SU-DHL-6 (cell line): ENCODE results near the gene NCAM2.

Experiments
- H2AFZ ChIP-seq: fragments of 200-600 bp; sonication (generic); 2 replicates; pipeline ENCODE4 v1.6.1; 2014; ENCODE audit warnings: low read depth, mild to moderate bottlenecking, moderate library complexity, mixed read lengths, antibody characterized with exemption, low read length; ENCODE audit not compliant: severe bottlenecking
- H3F3A ChIP-seq: fragments of 200-600 bp; shearing (Covaris generic); 2 replicates; pipeline ENCODE4 v1.6.0; 2016; ENCODE audit warnings: antibody characterized with exemption, mild to moderate bottlenecking; ENCODE audit not compliant: insufficient read depth
- H3K27ac ChIP-seq: fragments of 200-600 bp; sonication (generic); 2 replicates; pipeline ENCODE4 v1.5.1; 2016; ENCODE audit warnings: low read depth, mild to moderate bottlenecking, low read length, moderate library complexity, mixed read lengths
- H3K27me3 ChIP-seq: fragments of 200-600 bp; sonication (generic), shearing (Covaris generic); 2 replicates; pipeline ENCODE4 v1.6.0; 2014; ENCODE audit warnings: mild to moderate bottlenecking, low read length
- H3K36me3 ChIP-seq: fragments of 200-600 bp; sonication (generic); 2 replicates; pipeline ENCODE4 v1.6.1; 2014; ENCODE audit warnings: mild to moderate bottlenecking, low read length, mixed read lengths
- H3K4me2 ChIP-seq: fragments of 300-600, 200-600 bp; shearing (Covaris generic), sonication (generic); 2 replicates; pipeline ENCODE4 v1.6.0; 2014; ENCODE audit warnings: low read length, low read depth, mild to moderate bottlenecking; ENCODE audit not compliant: poor library complexity, severe bottlenecking
- H3K4me3 ChIP-seq: fragments of 200-600 bp; sonication (generic); 2 replicates; pipeline ENCODE4 v1.5.1; 2014; ENCODE audit warnings: antibody characterized with exemption, low read length, mild to moderate bottlenecking, mixed read lengths; ENCODE audit not compliant: insufficient read depth, poor library complexity, severe bottlenecking
- H3K79me2 ChIP-seq: fragments of 200-600 bp; sonication (generic); 2 replicates; pipeline ENCODE4 v1.6.1; 2014; ENCODE audit warnings: mild to moderate bottlenecking, low read length, moderate library complexity; ENCODE audit not compliant: insufficient read depth
- H3K9ac ChIP-seq: fragments of 200-600 bp; sonication (generic); 2 replicates; pipeline ENCODE4 v1.7.0; 2014; ENCODE audit warnings: mild to moderate bottlenecking, low read length
- H3K9me2 ChIP-seq: fragments of 200-600 bp; sonication (generic); replicated peaks from 2 replicates; pipeline ENCODE4 v1.6.1; 2014; ENCODE audit warnings: low read length; ENCODE audit not compliant: insufficient read depth
- H3K9me3 ChIP-seq: fragments of 200-600 bp; sonication (generic); 2 replicates; pipeline ENCODE4 v1.6.1; 2014; ENCODE audit warnings: low read length, mixed read lengths; ENCODE audit not compliant: insufficient read depth
- H4K20me1 ChIP-seq: fragments of 200-600 bp; sonication (generic); 2 replicates; pipeline ENCODE4 v1.6.1; 2014; ENCODE audit warnings: low read depth, mild to moderate bottlenecking, antibody characterized with exemption, low read length, moderate library complexity, mixed read lengths
- CTCF ChIP-seq: fragments of 200-600 bp; sonication (generic); IDR thresholded peaks from one replicate; pipeline ENCODE4 v1.5.1; 2017; ENCODE audit warnings: antibody characterized with exemption, mild to moderate bottlenecking, low read length, moderate library complexity; ENCODE audit not compliant: insufficient read depth, poor library complexity, severe bottlenecking
- EZH2phosphoT487 ChIP-seq: fragments of 200-600 bp; sonication (generic), shearing (Covaris generic); conservative IDR thresholded peaks from 2 replicates; pipeline ENCODE4 v1.6.1; 2018; ENCODE audit warnings: mild to moderate bottlenecking, antibody characterized with exemption, low read length, moderate library complexity, mixed read lengths

Gene NCAM2

GRCh38 chr21:20997636-20998455 is at the start of gene NCAM2:
Gene NCAM2 (plus strand): TSS chr21:20998409.
- Histone ChIP-seq H3K9me2 (no peaks in the 10 kb centered on the region), H3K27me3 (no peaks in the 10 kb centered on the region), H3K79me2 (no peaks in the 10 kb centered on the region), H3K27ac (no peak within 1 kb of the TSS), H3K9ac (no peak within 1 kb of the TSS), H3F3A (no peaks in the 10 kb centered on the region), H2AFZ (no peak within 1 kb of the TSS), H3K9me3 (no peaks in the 10 kb centered on the region), H4K20me1 (no peaks in the 10 kb centered on the region), H3K36me3 (no peaks in the 10 kb centered on the region), H3K4me2 (no peak within 1 kb of the TSS), H3K4me3 (no peak within 1 kb of the TSS)
- TF ChIP-seq CTCF (no peak), EZH2phosphoT487 (no peak)

GRCh38 chr21:20949884-20950283 is 48.3 kb upstream of the NCAM2 start:
- Histone ChIP-seq H3K4me3 (no peak overlapping the region), H2AFZ (no peak overlapping the region)

GRCh38 chr21:20965816-20966215 is 32.4 kb upstream of the NCAM2 start:
- H3K9ac ChIP-seq: no peak overlapping the region
- no peaks in the 10 kb centered on the region for H3K27me3 ChIP-seq
- no peaks in the 10 kb centered on the region for H3K79me2 ChIP-seq
- no peaks in the 10 kb centered on the region for H3K9me3 ChIP-seq
- no peaks in the 10 kb centered on the region for H4K20me1 ChIP-seq
- H3K27ac ChIP-seq: no peak overlapping the region
- H3K4me3 ChIP-seq: no peak overlapping the region
- no peaks in the 10 kb centered on the region for H3F3A ChIP-seq
- no peak overlapping the region for H3K4me2 ChIP-seq
- H3K9me2 ChIP-seq: no peaks in the 10 kb centered on the region
- no peak overlapping the region for H2AFZ ChIP-seq
- TF ChIP-seq EZH2phosphoT487: no peak
- no peak for TF ChIP-seq CTCF
- H3K36me3 ChIP-seq: no peaks in the 10 kb centered on the region

More at GRCh38 chr21:20949884-20950283, 48.3 kb upstream of the NCAM2 start:
- Histone ChIP-seq H3K9me3 (no peaks in the 10 kb centered on the region), H4K20me1 (no peaks in the 10 kb centered on the region), H3K27me3 (no peaks in the 10 kb centered on the region), H3K36me3 (no peaks in the 10 kb centered on the region), H3K79me2 (no peaks in the 10 kb centered on the region), H3K27ac (no peak overlapping the region), H3K9me2 (no peaks in the 10 kb centered on the region), H3F3A (no peaks in the 10 kb centered on the region), H3K4me2 (no peak overlapping the region), H3K9ac (no peak overlapping the region)
- TF ChIP-seq CTCF: no peak
- no peak for TF ChIP-seq EZH2phosphoT487
